Stimulated activated CD8-positive, alpha-beta memory T cell treated with anti-CD3 and anti-CD28 coated beads, Interleukin-7, amount 100 ng/mL, for 4 hours (primary cell): Measurements from ENCODE around the gene VCP.
A peak's percentile ranks its signal among the peaks of the same experiment; 100 is the strongest.

Experiments used
- DNase-seq, 2 donors: peaks; one replicate each; pipeline ENCODE4 v3.0.0-alpha.2; 2020; ENCODE audit warnings: low read depth in 2 of 2

The VCP gene

GRCh38 chr9:35103660-35104191 is 31.3 kb upstream of the VCP start:
- no peak for DNase-seq

GRCh38 chr9:35102769-35103659 is 30.6 kb upstream of the VCP start, which contains the start of gene STOML2:
TSS of gene STOML2 (minus strand) at chr9:35103131. CDS start at chr9:35103094, 37 bp downstream.
- DNase-seq, result peak; percentile 86 to 91

- DNase-seq, result no peak
Observed at GRCh38 chr9:35102465-35102768, 30.0 kb upstream of the VCP start.

GRCh38 chr9:35097573-35097972 is 25.1 kb upstream of the VCP start:
- DNase-seq, result no peak

DNA sequence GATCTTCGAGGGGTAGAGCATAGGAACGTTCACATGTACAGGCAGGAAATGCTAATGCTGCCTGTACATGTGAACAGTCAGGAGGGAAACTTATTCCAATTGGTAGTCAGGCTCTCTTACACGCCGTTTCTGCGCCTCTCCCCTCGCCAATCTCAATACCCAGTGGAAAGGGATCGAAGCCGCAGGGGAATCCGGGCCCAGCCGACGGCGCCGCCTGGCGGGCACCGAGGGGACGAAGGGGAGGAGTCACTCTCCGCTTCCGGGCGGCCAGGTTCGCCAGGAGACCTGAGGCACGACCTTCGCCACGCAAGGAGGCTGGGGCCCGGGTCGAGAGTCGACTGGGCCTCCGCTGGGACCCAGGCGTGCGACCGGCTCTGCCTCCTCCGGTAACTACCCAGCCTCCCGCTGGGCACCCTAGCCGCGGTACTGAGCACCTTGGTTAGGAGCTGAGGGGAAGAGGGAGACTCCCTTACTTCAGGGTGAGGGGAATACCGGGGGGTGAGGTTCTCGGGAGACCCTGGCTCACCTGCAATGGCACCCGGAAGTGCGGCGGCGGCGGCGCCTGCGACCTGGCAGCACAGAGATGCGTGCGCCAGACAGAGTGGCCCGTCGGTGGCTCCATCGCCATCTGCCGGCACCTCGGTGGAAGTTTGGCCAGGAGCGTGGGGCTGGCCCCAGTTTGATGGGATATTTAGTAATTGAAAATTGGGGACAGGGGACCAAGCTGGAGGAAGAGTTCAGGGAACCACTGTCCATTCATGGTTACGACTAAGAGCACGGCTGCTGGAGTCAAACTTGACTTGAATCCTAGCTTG is 23.8 kb upstream of the VCP start, which contains the start of gene PIGO:
Gene PIGO (minus strand): TSS at position 557 of the 815 bp plus-strand sequence. CDS start 1,026 bp downstream, outside the sequence.
- DNase-seq, result peak; percentile 80 to 86

DNA sequence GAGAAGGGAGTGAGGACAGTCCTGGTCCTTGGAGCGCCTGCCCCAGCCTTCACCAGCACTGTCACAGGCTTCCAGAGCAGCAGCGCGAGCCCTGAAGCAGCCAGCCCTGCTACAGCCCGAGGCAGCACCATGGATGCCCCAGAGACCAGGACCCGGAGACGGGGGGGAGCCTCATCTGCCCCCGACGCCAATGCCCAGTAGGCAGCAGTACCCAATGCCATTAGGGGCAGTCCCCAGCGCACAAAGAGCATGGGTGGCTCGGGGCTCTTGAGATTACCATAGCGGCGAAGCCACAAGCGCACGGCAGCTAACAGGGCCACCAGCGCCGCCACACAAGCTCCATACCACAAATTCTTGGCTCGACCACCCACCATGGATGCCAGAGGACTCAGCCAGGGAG is 19.1 kb upstream of the VCP start:
- no peak for DNase-seq

GRCh38 chr9:35089434-35089833 is 17.0 kb upstream of the VCP start:
- no peak for DNase-seq

DNA sequence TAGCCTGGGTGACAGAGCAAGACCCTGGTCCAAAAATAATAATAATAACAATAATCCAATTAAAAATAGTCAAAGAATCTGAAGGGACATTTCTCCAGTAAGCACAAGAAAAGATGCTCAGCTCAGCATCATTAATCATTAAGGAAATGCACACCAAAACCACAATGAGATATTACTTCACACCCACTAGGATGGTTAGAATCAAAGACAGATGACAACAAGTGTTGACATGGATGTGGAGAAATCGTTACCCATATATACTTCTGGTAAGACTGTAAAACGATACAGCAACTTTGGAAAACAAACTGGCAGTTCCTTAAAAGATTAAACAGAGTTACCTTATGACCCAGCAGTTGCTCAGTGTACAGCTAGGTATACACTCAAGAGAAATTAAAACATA is 12.7 kb upstream of the VCP start:
- DNase-seq, result no peak

DNA sequence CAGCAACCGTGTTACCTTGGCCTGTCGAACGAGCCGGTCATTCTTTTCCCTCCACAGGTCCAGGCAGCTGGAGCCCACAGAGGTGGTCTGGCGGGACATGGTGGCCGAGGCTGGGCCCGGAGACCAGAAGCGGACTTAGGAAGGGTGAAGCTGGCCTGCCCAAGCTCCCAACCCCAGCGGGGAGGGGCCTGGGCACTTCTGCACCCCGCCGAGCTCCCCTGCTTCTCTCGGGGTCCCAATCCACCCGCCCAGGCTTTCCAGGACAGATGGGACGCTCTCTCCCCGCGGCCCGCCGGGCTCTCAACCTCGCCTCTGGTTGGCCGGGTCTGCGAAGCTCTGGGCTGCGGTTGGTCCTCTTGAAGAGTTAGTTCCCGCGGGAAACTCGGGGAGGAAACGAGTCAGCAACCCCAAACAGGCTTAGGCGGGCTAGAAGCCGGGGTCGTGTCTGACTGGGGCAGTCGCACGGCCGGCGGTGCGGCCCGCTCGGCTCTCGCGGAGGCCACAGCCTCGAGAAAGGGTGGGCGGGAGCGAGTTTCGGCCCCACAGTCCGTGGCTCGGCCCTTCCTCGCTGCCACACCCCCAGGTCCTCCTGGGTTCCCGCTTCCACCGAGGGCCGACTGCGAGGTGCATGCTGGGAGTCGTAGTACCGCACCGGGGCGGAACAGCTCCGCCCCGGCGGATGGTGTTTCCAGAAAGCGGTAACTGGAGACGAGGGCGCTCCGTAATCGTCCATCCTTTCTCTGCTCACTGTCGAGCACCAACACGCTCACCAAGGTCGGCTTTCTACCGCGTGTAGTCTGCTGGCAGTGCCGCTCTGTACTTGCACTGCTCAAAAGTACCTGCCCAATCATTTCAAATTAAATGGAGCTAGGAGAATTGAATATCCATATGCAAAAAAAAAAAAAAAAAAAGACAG is 7.3 kb upstream of the VCP start, which contains the start of gene FANCG:
Gene FANCG (minus strand): TSS at position 517 of the 916 bp plus-strand sequence. CDS start 418 bp downstream, at position 99.
- peak; percentile 45 to 76 for DNase-seq

DNA sequence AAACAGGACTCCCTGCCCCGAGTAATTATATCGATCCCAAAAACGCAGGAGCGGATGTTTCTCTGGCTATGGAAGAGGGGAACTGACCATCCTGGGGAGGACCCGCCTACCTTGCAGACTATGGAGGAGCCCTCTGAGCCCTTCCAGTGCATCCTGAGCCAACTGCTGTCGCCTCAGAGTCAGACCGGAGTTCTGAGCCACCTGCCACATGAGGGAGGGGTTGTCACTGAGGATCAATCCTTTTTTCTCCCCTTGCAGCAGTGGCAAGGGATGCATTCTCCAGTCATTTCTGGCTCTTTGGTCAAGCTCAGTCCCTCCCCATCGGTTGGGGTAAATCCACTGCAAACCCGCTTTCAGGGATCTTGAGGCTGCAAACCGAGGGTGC is 6.6 kb upstream of the VCP start:
- no peak for DNase-seq

- no peak for DNase-seq
Observed at GRCh38 chr9:35078066-35078465, 5.6 kb upstream of the VCP start.

DNA sequence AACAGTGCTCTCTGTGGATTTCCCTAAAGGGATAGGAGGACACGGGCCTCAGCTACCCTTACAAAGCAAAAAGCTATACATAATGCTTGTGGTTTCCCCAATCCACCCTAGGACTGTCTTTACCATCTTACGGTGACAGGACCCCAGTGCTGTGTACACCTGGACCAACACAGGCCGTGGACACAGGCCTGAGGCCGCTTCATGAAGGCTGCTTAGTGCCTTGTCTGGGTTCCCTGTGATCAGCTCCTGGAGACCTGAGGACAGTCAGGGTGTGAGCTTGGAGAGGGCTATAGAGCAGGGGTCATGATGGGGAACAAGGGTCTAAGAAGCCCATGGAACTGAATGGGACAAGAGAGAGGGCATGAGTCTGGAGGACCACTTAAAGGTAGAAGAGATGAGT is 4.4 kb upstream of the VCP start:
- DNase-seq, result no peak

- no peak for DNase-seq
Observed at GRCh38 chr9:35075358-35075757, 2.9 kb upstream of the VCP start.

GRCh38 chr9:35074791-35075190 is 2.4 kb upstream of the VCP start:
- no peak for DNase-seq

DNA sequence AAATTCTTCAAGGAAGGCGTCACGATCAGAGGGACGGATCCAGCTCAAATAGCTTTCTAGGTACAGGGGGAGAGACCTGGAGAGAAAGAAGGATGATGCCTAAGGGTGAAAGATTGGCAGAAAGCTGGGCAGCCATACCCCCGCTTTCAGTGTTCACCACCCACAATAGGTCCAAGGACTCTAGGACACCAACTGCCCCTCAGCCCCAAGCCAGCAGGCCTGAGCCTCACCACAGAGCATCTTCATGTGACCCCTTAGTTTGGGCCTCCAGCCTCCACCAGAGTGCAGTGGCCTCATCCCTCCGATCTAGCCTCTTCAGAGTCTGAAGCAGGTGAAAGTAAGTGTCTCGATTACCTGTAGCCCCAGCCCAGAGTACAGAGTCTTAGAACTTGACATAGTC is 1.7 kb upstream of the VCP start:
- DNase-seq, result no peak

GRCh38 chr9:35073279-35073612 is 821 bp upstream of the VCP start:
- DNase-seq, result no peak

GRCh38 chr9:35071814-35072460 is 488 bp downstream of the VCP start:
- peak; percentile 27 to 69 for DNase-seq

DNA sequence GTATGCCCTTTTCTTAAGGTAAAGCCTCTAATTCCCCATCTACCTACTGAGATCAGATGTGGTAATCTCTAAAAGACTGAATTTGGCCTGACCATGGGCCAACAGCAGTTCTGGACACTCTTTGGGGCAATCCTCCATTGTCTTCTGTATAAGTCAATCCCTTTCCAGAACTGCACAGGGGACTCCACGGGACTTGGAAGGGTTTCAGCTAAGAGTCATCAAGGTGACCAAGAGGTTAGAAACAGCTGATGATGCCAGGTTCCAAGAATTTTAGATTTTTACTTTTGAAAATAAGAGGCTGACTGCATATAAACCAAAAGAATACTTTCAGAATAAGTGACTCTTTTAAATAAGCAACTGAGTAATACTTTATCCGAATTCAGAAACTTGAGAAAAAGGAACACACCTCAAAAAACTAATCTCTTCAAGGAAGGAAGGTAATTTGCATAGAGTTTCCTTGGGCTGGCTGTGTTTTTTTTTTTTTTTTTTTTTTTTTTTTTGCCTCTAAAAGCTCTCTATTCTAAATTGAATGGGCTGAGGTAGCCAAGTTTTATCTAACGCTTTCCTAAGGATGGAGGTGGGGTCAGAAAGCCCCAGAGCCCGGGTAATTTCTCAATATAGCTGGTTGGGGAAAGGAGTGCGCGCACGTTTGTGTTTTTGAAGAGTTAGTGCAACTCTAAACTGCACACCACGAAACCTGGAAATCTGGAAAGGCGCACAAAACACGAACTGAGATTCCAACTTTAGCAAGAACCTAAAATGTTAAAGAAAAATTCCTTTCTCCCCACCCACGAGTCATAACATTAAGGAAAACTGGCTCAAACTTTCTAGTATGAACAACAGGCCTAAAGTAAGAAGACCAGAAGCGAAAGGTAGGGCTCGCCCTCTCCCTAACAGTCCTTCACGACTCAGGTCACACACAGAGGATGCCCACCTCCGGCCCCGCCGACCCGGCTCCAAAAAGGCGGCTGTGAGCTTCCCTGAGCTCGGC is 1.3 kb downstream of the VCP start:
- DNase-seq, result no peak

DNA sequence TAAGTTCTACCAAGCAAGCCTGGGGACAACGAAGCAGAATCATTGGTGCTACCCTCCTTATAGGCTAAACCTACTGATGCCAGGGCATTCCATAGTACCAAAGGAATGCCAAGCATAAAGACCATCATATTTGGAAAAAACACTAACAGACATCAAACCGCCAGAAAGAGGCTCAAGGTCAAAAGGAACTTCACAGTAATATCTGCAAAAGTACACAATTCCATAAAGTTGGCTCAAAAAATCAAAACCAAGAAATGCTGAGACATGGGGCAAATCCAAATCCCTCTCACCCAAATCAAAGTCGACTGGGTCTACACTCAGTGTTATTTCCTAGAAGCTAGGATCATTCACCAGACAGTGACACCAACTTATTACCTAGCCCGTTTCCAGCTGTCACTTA is 3.4 kb downstream of the VCP start:
- DNase-seq, result no peak

DNA sequence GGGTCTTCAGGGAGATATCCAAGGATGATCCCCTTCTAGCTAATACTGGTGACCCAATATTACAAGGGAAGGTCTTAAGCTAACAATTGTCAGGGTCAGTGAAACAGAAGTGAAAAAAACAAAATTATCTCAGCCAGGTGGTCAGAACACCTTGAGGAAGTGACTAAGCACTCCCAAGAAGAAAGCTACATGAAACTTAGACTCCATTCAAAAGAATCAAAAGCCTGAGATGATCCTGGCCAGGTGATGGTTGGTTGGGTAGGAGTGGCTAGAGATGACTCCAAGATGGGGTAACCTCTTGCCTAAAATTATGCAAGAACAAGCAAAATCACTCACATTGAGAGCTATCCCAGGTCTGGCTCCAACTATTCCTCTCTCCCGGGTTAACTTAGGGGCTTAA is 5.4 kb downstream of the VCP start:
- no peak for DNase-seq
